Neural cell (in vitro differentiated cells): ENCODE measurements around the gene MGA.

Source experiments
- CTCF ChIP-seq: fragments of 450-650 bp; IDR thresholded peaks from 2 replicates; pipeline ENCODE4 v1.5.1; 2014; ENCODE audit warnings: antibody characterized with exemption, mild to moderate bottlenecking, moderate library complexity; ENCODE audit not compliant: poor library complexity, severe bottlenecking
- EP300 ChIP-seq: fragments of 450-650 bp; conservative IDR thresholded peaks from 2 replicates; pipeline ENCODE4 v1.6.1; 2014; ENCODE audit warnings: antibody characterized with exemption, mild to moderate bottlenecking, moderate library complexity; ENCODE audit not compliant: poor library complexity, severe bottlenecking
- EZH2 ChIP-seq: fragments of 200-600, 300-800 bp; shearing (Covaris generic), sonication (generic); IDR thresholded peaks from 2 replicates; pipeline ENCODE4 v1.6.1; 2014; ENCODE audit warnings: antibody characterized with exemption, low read length, borderline replicate concordance, mild to moderate bottlenecking; ENCODE audit not compliant: insufficient read depth, poor library complexity, severe bottlenecking
- MXI1 ChIP-seq: fragments of 450-650 bp; conservative IDR thresholded peaks from 2 replicates; pipeline ENCODE4 v1.6.1; 2014; ENCODE audit warnings: antibody characterized with exemption, mild to moderate bottlenecking; ENCODE audit not compliant: poor library complexity, severe bottlenecking
- POLR2AphosphoS5 ChIP-seq: IDR thresholded peaks from 2 replicates; pipeline ENCODE4 v1.6.1; 2012
- RAD21 ChIP-seq: fragments of 450-650 bp; conservative IDR thresholded peaks from 2 replicates; pipeline ENCODE4 v1.6.1; 2014; ENCODE audit warnings: antibody characterized with exemption, mild to moderate bottlenecking, moderate library complexity
- REST ChIP-seq: IDR thresholded peaks from 2 replicates; pipeline ENCODE4 v1.6.1; 2012; ENCODE audit warnings: borderline replicate concordance
- TAF1 ChIP-seq: IDR thresholded peaks from 2 replicates; pipeline ENCODE4 v1.6.1; 2012; ENCODE audit warnings: low read depth

GRCh38 chr15:41703120-41703519 lies 42.9 kb downstream of the MGA start:
- TF ChIP-seq EP300 (no peak), REST (no peak), CTCF (no peak), POLR2AphosphoS5 (no peak), EZH2 (no peak), RAD21 (no peak), MXI1 (no peak), TAF1 (no peak)
